Heart right ventricle (tissue), 16 donors: ENCODE data around the gene MRPS6. TPM values are rescaled to one million over a fixed set of nuclear protein-coding genes. Genes with fewer than 3 reads are reported as not detected.

Source experiments
- ATAC-seq, 8 donors: fragments of 200-7000 bp; cut with Tn5 transposase; one replicate each; pipeline ENCODE4 v1.9.1; 2020; ENCODE audit warnings: mild to moderate bottlenecking in 8 of 8, moderate library complexity in 8 of 8, moderate number of reproducible peaks in 1 of 8
- DNase-seq, 2 donors: peaks; one replicate each; pipeline ENCODE4 v3.0.0-alpha.2; 2020
- H3K27ac ChIP-seq, 10 donors: fragments of 200-600 bp; sonication (generic) in 2 of 10; one replicate each; pipeline versions ENCODE4 v1.5.0 to v1.8.0; 2020 to 2022; ENCODE audit warnings: mild to moderate bottlenecking in 3 of 10
- H3K27me3 ChIP-seq, 7 donors: fragments of 200-600 bp; one replicate each; pipeline ENCODE4 v1.8.0; 2021 to 2022; ENCODE audit warnings: mild to moderate bottlenecking in 2 of 7
- H3K36me3 ChIP-seq, 9 donors: fragments of 200-600 bp; sonication (generic) in 1 of 9; one replicate each; pipeline versions ENCODE4 v1.5.0 to v1.8.0; 2020 to 2022; ENCODE audit warnings: mild to moderate bottlenecking in 2 of 9
- H3K4me1 ChIP-seq, 9 donors: fragments of 200-600 bp; sonication (generic) in 1 of 9; one replicate each; pipeline versions ENCODE4 v1.5.0 to v1.8.0; 2020 to 2022; ENCODE audit warnings: mild to moderate bottlenecking in 4 of 9
- H3K4me3 ChIP-seq, 10 donors: fragments of 200-600 bp; sonication (generic) in 2 of 10; one replicate each; pipeline versions ENCODE4 v1.5.0 to v1.8.0; 2020 to 2022; ENCODE audit warnings: mild to moderate bottlenecking in 7 of 10, moderate library complexity in 2 of 10
- H3K9me3 ChIP-seq, 11 donors: fragments of 200-600 bp in 10 of 11; sonication (generic) in 2 of 11; one replicate each; pipeline versions ENCODE4 v1.5.0 to v1.8.0; 2013 to 2022; ENCODE audit warnings: mild to moderate bottlenecking in 2 of 11, control low read depth in 1 of 11, moderate library complexity in 1 of 11
- WGBS, 2 donors: extraction: QIAGEN DNeasy Blood & Tissue Kit; methylation state at CpG; one replicate each; pipeline ENCODE4 v1.1.7; 2013; ENCODE audit warnings: inconsistent platforms in 1 of 2; 5-methylcytosine and 5-hydroxymethylcytosine counted together
- intact Hi-C, 10 donors: fragments of 100-400 bp; cut with DNase I; formaldehyde crosslinking; loops; one replicate each; pipeline versions ENCODE4 v1.11.1 to v1.14.2; 2022
- polyA plus RNA-seq, 2 donors: library from polyadenylated mRNA; stranded (reverse); fragments of 200-250 nt; gene quantifications; one replicate each; pipeline ENCODE4 v1.2.3, GENCODE V29; 2013
- total RNA-seq, 10 donors: library from RNA; stranded (reverse); fragmentation: NEBNext Ultra II Directional in 3 of 10; extraction: Animal tissue kit (Norgen Biotek cat#: 25700) in 3 of 10; gene quantifications; one replicate each; pipeline versions ENCODE4 v1.2.1 to v1.2.4, GENCODE V29; 2021 to 2023
- TF ChIP-seq, protein P1 (sequence below), 9 donors: fragments of 200-600 bp; sonication (generic) in 2 of 9; IDR thresholded peaks; one replicate each; pipeline versions ENCODE4 v1.5.0 to v1.8.0; 2021 to 2022; ENCODE audit warnings: antibody characterized with exemption in 9 of 9, mild to moderate bottlenecking in 5 of 9, moderate library complexity in 1 of 9
- donor health status: Arrhythmogenic right ventricular cardiomyopathy.
- donor health status: ischemic (EF 13 %, LVEDD 7.1; RV severe dilation, severe dysfunction).
- donor health status: healthy with polysubstance abuse.
- donor health status: DM: no; HTN: yes; CAD: no.
- donor health status: DM: no; HTN: no; CAD: no.
- donor health status: ischemic (EF 25% LVEDD 6.9; RV normal size, moderate dysfunction).
- donor health status: ischemic (EF 25% LVEDD 5.7; RV mildly dilated, moderate dysfunction).
- donor health status: healthy.
- donor health status: DM: yes; HTN: yes; CAD: no.
- donor health status: Ischemic cardiomyopathy.
- donor health status: ischemic (EF 35%, LVEDD 5.7; RV mildly dilated, moderate dysfunction).
- donor health status: nonischemic (EF 11% LVEDD 7.7; RV severe dilation, severe dysfunction).
- donor health status: DM: yes; HTN: yes; CAD: no.
- donor health status: PGD.
- donor health status: ischemic (EF 29% LVEDD 5.4; RV normal size, mild dysfunction).
- donor health status: nonischemic (EF 23%, LVEDD 6.1; RV moderate dilation, normal function).

Gene MRPS6
- total and polyA plus RNA-seq, 12 donors: 32.0 to 68.1 (median 39.8) TPM

DNA sequence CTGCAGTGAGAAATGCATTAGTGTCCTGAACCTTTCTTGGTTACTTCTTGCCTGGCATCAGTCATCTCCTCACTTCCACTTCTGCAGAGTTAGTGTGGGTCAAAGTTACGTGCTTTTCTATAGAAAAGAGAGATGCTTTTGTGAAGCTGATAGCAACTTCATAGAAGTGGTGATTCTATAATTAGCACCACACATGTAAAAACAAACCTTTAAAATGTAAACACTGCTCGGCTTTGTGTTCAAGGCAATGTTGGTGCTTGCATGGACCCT lies 57.3 kb downstream of the MRPS6 start:
- peak overlapping the region in 8 of 10 donors; percentile 63 to 82 (median 77) for H3K27ac ChIP-seq
- peaks cover 0 to 36% (median 0%) of the 10 kb centered on the region in 9 donors for H3K36me3 ChIP-seq
- DNase-seq (no peak), ATAC-seq (no peak)
- no peak overlapping the region for H3K4me3 ChIP-seq
- no peaks in the 10 kb centered on the region for H3K27me3 ChIP-seq
- TF ChIP-seq, protein P1, sequence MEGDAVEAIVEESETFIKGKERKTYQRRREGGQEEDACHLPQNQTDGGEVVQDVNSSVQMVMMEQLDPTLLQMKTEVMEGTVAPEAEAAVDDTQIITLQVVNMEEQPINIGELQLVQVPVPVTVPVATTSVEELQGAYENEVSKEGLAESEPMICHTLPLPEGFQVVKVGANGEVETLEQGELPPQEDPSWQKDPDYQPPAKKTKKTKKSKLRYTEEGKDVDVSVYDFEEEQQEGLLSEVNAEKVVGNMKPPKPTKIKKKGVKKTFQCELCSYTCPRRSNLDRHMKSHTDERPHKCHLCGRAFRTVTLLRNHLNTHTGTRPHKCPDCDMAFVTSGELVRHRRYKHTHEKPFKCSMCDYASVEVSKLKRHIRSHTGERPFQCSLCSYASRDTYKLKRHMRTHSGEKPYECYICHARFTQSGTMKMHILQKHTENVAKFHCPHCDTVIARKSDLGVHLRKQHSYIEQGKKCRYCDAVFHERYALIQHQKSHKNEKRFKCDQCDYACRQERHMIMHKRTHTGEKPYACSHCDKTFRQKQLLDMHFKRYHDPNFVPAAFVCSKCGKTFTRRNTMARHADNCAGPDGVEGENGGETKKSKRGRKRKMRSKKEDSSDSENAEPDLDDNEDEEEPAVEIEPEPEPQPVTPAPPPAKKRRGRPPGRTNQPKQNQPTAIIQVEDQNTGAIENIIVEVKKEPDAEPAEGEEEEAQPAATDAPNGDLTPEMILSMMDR (IDR thresholded peaks at IDR 0.05): no peak
- intact Hi-C loops: loop anchor here in 3 of 10 donors (5.0 kb wide), 3 partner anchors 48 to 217 kb away; no protein-coding TSS in a partner anchor
- H3K4me1 ChIP-seq: peaks cover 3 to 70% (median 62%) of the 10 kb centered on the region in 9 donors
- no peaks in the 10 kb centered on the region for H3K9me3 ChIP-seq
- WGBS, 2 donors: 67 to 73% methylated on average over 2 of the region's 2 CpGs

- peaks cover 0 to 3% (median 0%) of the 10 kb centered on the region in 11 donors for H3K9me3 ChIP-seq
- TF ChIP-seq, protein P1 (IDR thresholded peaks at IDR 0.05): no peak
- H3K27me3 ChIP-seq: no peaks in the 10 kb centered on the region
- WGBS, 2 donors: 79 to 84% methylated on average over 4 of the region's 4 CpGs
- ATAC-seq (no peak), DNase-seq (no peak)
- intact Hi-C loops: loop anchor here in 3 of 10 donors (5.0 kb wide), 3 partner anchors 49 to 216 kb away; no protein-coding TSS in a partner anchor
- peaks cover 3 to 70% (median 62%) of the 10 kb centered on the region in 9 donors for H3K4me1 ChIP-seq
- peak overlapping the region in 8 of 10 donors; percentile 3 to 82 (median 76) for H3K27ac ChIP-seq
- H3K36me3 ChIP-seq: peaks cover 0 to 32% (median 0%) of the 10 kb centered on the region in 9 donors
- no peak overlapping the region for H3K4me3 ChIP-seq
These were observed 58.2 kb downstream of the MRPS6 start for GRCh38 chr21:34131586-34131985.

DNA sequence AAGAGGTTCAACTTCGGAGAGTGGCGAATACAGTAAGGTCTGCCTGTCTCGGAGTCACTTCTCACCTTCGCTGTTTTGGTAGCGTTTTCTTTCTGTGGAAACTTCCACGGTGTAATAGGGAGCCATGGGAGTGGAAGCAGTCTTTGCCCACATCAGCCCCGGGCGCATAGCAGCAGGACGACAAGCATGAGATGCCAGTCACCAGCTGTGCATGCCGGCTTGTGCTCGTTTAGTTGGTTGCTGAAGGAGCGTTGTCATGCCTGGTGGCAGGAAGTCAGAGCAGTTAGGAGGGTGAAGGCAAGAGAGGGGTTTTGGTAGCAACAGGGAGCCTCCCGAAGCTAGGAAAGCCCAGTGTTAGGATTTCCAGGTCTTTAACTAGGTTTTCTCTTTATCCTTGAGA lies 58.8 kb downstream of the MRPS6 start:
- Histone ChIP-seq H3K27ac (peak overlapping the region in 7 of 10 donors; percentile 3 to 82 (median 76)), H3K36me3 (peaks cover 0 to 26% (median 0%) of the 10 kb centered on the region in 9 donors), H3K4me1 (peaks cover 3 to 69% (median 62%) of the 10 kb centered on the region in 9 donors), H3K9me3 (peaks cover 0 to 4% (median 0%) of the 10 kb centered on the region in 11 donors), H3K4me3 (no peak overlapping the region), H3K27me3 (no peaks in the 10 kb centered on the region)
- TF ChIP-seq, protein P1 (IDR thresholded peaks at IDR 0.05): no peak
- 79 to 83% methylated on average over 13 of the region's 13 CpGs for WGBS, 2 donors
- no peak for ATAC-seq
- intact Hi-C loops: loop anchor here in 3 of 10 donors (5.0 kb wide), 3 partner anchors 50 to 215 kb away; no protein-coding TSS in a partner anchor
- DNase-seq: no peak

- DNase-seq (no peak), ATAC-seq (no peak)
- TF ChIP-seq, protein P1 (IDR thresholded peaks at IDR 0.05): no peak
- H3K36me3 ChIP-seq: peaks cover 0 to 20% (median 0%) of the 10 kb centered on the region in 9 donors
- H3K27ac ChIP-seq: peak overlapping the region in 4 of 10 donors; percentile 37 to 79 (median 64)
- H3K27me3 ChIP-seq: no peaks in the 10 kb centered on the region
- peaks cover 3 to 64% (median 59%) of the 10 kb centered on the region in 9 donors for H3K4me1 ChIP-seq
- intact Hi-C loops: loop anchor here in 3 of 10 donors (5.0 kb wide), 3 partner anchors 51 to 214 kb away; no protein-coding TSS in a partner anchor
- no peak overlapping the region for H3K4me3 ChIP-seq
- peaks cover 0 to 11% (median 0%) of the 10 kb centered on the region in 11 donors for H3K9me3 ChIP-seq
- 77 to 81% methylated on average over 4 of the region's 4 CpGs for WGBS, 2 donors
These were observed 59.5 kb downstream of the MRPS6 start for GRCh38 chr21:34132926-34133325.
